ENCODE measurements around the gene SGTA. TPM values are rescaled to one million over a fixed set of nuclear protein-coding genes. Genes with fewer than 3 reads are reported as not detected.

The SGTA gene
- total and polyA plus RNA-seq, 3 donors from 2014 or later, result 93.9 to 100 (median 99.6) TPM

DNA sequence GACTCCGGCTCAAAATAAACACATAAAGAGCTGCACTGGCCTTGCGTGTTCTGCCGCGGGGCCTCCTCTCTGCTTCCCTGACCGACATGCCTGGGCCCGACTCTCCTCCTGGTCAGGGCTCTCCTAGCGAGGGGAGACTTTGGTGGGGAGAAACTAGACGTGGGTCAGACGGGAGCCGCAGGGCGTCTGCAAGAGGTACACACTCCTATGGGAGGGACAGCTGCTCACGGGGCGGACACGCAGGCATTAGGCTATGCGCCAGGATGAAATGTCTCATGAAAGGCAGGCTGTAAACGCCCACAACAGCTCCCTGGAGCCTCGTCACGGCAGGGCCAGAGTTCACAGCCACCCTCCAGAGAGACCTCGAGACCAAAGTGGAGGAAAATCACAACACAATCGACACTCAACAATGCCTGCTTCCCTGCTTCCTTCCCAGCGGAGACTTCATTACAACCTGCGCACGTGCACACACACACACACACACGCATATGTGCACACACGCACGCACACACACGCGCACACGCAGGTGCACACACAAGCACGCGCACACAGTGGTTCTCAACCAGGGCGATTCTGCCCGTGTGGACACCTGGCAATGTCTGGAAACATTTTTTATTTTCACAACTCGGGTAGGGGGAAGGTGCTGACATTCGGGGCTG, 49.0 kb downstream of the SGTA start:
- Histone ChIP-seq H3K4me1 (peaks cover 3% of the 10 kb centered on the region), H3K4me3 (no peak overlapping the region), H3K27ac (no peak overlapping the region), H3K36me3 (ENCODE audit: low read depth, missing control alignments) (no peaks in the 10 kb centered on the region), H3K9me3 (no peaks in the 10 kb centered on the region), H3K27me3 (no peaks in the 10 kb centered on the region)
- 85 to 94% methylated on average over 20 to 35 of the region's 35 CpGs for WGBS, 2 donors
- no peak for TF ChIP-seq POLR2A (IDR thresholded peaks at IDR 0.05)
- TF ChIP-seq, protein P1, sequence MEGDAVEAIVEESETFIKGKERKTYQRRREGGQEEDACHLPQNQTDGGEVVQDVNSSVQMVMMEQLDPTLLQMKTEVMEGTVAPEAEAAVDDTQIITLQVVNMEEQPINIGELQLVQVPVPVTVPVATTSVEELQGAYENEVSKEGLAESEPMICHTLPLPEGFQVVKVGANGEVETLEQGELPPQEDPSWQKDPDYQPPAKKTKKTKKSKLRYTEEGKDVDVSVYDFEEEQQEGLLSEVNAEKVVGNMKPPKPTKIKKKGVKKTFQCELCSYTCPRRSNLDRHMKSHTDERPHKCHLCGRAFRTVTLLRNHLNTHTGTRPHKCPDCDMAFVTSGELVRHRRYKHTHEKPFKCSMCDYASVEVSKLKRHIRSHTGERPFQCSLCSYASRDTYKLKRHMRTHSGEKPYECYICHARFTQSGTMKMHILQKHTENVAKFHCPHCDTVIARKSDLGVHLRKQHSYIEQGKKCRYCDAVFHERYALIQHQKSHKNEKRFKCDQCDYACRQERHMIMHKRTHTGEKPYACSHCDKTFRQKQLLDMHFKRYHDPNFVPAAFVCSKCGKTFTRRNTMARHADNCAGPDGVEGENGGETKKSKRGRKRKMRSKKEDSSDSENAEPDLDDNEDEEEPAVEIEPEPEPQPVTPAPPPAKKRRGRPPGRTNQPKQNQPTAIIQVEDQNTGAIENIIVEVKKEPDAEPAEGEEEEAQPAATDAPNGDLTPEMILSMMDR (IDR thresholded peaks at IDR 0.05), result no peak
- no peak for DNase-seq
- intact Hi-C loops (cut with DNase I; ENCODE audit: low total_unique reads), result no loop called here

DNA sequence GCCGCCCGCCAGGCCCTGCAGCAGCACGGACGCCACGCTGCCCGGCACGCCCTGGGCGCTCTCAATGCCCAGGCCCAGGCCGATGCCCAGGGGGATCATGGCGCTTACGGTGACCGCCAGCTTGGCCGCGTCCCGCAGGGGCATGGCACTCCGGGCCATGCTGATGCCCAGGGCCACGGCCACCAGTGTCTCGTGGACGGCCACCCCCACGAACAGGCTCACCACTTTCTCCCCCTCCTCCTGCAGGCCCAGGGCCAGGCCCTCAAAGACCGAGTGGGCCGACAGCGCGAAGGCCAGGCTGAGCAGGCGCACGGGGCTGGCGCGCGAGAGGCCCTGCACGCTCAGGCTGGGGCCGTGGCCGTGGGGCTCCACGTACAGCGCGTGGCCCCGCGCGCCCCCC, 50.2 kb downstream of the SGTA start:
- Histone ChIP-seq H3K27me3 (no peaks in the 10 kb centered on the region), H3K27ac (no peak overlapping the region), H3K9me3 (no peaks in the 10 kb centered on the region), H3K4me3 (no peak overlapping the region), H3K4me1 (no peaks in the 10 kb centered on the region), H3K36me3 (ENCODE audit: low read depth, missing control alignments) (no peaks in the 10 kb centered on the region)
- TF ChIP-seq POLR2A (IDR thresholded peaks at IDR 0.05), result no peak
- TF ChIP-seq, protein P1 (IDR thresholded peaks at IDR 0.05), result no peak
- WGBS, 2 donors, result 95 to 100% methylated on average over 4 to 26 of the region's 38 CpGs
- intact Hi-C loops (cut with DNase I; ENCODE audit: low total_unique reads), result no loop called here
- no peak for DNase-seq

DNA sequence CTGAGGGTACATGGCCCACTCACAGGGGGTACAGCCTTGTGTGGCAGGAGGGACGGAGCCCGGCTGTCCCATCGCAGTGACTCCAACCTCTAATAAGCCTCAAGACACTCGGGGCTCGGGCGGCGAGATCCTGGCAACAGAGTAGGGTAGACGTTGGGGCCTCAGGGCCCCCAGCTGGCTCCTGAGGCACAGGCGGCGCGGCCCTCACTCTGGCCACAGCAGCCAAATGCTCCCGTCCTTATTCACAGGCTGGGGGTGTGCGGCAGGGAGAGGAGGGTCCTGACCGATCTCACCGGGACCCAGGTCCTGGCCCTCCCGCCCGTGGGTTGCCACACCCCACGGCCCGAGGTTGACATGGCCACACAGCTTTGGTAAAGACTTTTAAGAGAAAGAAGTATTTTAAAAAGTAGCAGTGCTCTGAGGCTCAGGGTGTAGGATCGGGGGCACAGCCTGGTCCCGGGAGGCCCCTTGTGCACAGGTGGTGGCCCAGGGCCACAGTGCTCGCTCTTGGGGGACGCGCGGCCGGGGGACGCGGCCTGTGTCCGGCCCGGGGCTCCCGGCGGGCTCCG, 50.8 kb downstream of the SGTA start:
- Histone ChIP-seq H3K4me1 (no peaks in the 10 kb centered on the region), H3K27me3 (no peaks in the 10 kb centered on the region), H3K9me3 (no peaks in the 10 kb centered on the region), H3K36me3 (ENCODE audit: low read depth, missing control alignments) (no peaks in the 10 kb centered on the region), H3K27ac (no peak overlapping the region), H3K4me3 (no peak overlapping the region)
- DNase-seq, result no peak
- no peak for TF ChIP-seq POLR2A (IDR thresholded peaks at IDR 0.05)
- TF ChIP-seq, protein P1 (IDR thresholded peaks at IDR 0.05), result no peak
- 91 to 95% methylated on average over 21 to 32 of the region's 33 CpGs for WGBS, 2 donors
- intact Hi-C loops (cut with DNase I; ENCODE audit: low total_unique reads), result no loop called here

DNA sequence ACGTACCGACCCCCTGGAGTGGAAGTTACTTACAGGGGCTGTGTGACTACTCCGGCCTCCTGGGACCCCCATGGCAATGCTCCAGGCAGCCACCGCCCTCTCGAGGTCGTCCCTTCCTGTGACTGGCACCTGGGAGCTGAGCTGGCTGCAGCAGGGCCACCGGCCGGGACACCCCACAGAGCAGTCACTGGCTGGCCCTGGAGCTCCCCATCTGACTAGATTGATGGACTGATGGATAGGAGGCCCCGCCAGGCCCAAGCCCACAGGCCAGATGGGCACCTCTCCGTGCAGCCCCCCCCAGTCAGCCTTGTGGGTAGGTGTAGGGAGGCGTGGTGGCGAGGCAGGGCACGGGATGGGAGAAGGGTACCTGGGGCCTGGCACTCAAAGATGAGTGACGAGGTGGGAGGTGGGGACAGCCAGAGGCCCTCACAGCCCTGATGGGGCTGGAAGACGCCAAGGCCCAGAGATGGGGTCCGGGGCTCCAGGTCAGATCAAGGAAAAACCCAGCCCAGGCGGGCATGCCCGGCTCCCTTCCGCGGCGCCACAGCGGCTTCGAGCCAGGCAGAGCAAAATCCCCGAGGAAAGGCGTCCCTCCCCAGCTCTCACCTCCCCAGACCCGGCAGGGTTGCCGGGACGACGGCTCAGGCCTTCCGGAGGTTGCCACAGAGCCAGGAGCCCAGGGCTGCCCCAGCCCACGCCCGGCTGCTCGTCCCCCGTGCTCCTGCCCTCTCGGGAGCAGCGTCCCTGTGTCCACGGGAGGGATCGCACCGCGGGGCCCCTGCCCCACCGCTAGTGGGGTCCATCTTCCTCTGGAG, 51.7 kb downstream of the SGTA start:
- H3K4me3 ChIP-seq, result no peak overlapping the region
- WGBS, 2 donors, result 90 to 91% methylated on average over 12 to 41 of the region's 41 CpGs
- no peaks in the 10 kb centered on the region for H3K27me3 ChIP-seq
- H3K36me3 ChIP-seq (ENCODE audit: low read depth, missing control alignments), result no peaks in the 10 kb centered on the region
- H3K9me3 ChIP-seq, result no peaks in the 10 kb centered on the region
- intact Hi-C loops (cut with DNase I; ENCODE audit: low total_unique reads), result no loop called here
- no peak for TF ChIP-seq POLR2A (IDR thresholded peaks at IDR 0.05)
- TF ChIP-seq, protein P1 (IDR thresholded peaks at IDR 0.05), result no peak
- no peak overlapping the region for H3K27ac ChIP-seq
- DNase-seq, result no peak
- H3K4me1 ChIP-seq, result no peaks in the 10 kb centered on the region
